NCI-H345 treated with DMSO at 0.1 percent for 48 hours (cell line): ENCODE measurements around the gene SAP30BP.

Experiments used
- DNase-seq: peaks from one replicate; lab custom pipeline; 2025; ENCODE audit not compliant: unreplicated experiment; lab: John Stamatoyannopoulos, UW

The SAP30BP gene

GRCh38 chr17:75755205-75755901, 88.2 kb downstream of the SAP30BP start:
- no peak for DNase-seq

DNA sequence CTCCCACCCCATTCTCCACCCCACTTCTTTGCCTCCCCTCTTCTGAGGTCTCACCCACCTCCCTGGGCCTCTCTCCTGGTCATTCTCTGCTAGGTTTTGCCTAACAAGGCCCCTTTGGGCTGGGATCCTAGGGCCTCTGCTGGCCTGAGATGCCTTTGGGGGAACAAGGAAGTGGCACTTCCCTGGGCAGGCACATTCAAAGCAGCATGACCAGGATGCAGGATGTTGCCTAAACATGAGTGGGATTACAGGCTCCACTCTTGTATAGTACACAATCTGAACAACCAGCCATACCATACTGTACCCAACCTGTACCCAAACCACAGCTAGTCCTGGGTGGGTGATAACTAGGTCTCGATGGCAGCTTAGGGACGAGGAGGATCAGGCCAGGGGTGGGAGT, 88.9 kb downstream of the SAP30BP start:
- no peak for DNase-seq

DNA sequence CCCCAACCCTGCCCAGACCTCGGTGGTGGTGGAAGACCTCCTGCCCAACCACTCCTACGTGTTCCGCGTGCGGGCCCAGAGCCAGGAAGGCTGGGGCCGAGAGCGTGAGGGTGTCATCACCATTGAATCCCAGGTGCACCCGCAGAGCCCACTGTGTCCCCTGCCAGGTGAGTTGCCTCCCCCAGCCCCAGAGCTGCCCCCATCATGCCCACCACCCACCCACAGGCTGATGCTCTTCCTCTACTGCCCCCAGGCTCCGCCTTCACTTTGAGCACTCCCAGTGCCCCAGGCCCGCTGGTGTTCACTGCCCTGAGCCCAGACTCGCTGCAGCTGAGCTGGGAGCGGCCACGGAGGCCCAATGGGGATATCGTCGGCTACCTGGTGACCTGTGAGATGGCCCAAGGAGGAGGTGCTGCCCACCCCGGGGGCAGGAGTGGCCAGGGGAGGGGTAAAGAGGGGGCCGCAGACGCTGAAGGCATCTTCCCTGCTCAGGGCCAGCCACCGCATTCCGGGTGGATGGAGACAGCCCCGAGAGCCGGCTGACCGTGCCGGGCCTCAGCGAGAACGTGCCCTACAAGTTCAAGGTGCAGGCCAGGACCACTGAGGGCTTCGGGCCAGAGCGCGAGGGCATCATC, 89.4 kb downstream of the SAP30BP start:
- no peak for DNase-seq

- no peak for DNase-seq
Observed at GRCh38 chr17:75757086-75757681, 90.0 kb downstream of the SAP30BP start.
